PC-9 (cell line): Measurements from ENCODE around the gene ENTHD1.

Source experiments
- EZH2 ChIP-seq: fragments of 200-600 bp; sonication (generic); IDR thresholded peaks from 2 replicates; pipeline ENCODE4 v1.8.0; 2017; ENCODE audit warnings: antibody characterized with exemption, low read depth
- TF ChIP-seq, protein P1 (sequence below): fragments of 200-600 bp; sonication (generic); conservative IDR thresholded peaks from 2 replicates; pipeline ENCODE4 v1.6.1; 2017; ENCODE audit warnings: mixed run types, antibody characterized with exemption, mild to moderate bottlenecking, moderate library complexity

DNA sequence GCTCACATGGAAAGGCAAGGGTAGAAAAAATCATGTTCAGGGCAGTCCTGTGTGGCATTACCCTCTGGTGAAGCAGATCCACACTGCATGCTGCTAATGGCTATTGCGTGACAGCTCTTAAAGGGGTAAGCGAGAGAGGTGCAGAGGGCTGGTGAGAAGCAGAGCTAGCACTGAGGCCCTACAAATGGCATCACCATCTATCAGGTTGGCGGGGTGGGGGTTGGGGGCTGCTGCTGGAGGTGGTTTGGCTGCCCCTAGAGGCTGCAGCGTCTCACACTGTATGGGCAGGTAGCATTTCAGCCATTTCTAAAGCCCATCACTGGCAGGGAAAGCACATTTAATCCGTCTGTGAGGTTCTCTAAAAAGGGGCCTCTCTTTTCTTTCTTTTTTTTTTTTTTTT is 49.8 kb upstream of the ENTHD1 start:
- TF ChIP-seq, protein P1, sequence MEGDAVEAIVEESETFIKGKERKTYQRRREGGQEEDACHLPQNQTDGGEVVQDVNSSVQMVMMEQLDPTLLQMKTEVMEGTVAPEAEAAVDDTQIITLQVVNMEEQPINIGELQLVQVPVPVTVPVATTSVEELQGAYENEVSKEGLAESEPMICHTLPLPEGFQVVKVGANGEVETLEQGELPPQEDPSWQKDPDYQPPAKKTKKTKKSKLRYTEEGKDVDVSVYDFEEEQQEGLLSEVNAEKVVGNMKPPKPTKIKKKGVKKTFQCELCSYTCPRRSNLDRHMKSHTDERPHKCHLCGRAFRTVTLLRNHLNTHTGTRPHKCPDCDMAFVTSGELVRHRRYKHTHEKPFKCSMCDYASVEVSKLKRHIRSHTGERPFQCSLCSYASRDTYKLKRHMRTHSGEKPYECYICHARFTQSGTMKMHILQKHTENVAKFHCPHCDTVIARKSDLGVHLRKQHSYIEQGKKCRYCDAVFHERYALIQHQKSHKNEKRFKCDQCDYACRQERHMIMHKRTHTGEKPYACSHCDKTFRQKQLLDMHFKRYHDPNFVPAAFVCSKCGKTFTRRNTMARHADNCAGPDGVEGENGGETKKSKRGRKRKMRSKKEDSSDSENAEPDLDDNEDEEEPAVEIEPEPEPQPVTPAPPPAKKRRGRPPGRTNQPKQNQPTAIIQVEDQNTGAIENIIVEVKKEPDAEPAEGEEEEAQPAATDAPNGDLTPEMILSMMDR: 0 out of 2 replicates have a peak, but pooled peaks have one; percentile 8
- no peak for TF ChIP-seq EZH2
